ENCODE measurements around the gene SLC7A14.

Gene SLC7A14

GRCh38 chr3:170470063-170471016 is 115.5 kb downstream of the SLC7A14 start:
- H3K4me3 ChIP-seq (ENCODE audit: low read length), result no peak overlapping the region
- no peak for DNase-seq (ENCODE audit: low read depth)
- TF ChIP-seq CTCF (IDR thresholded peaks at IDR 0.05; ENCODE audit: insufficient read depth, low read depth, low read length, missing control alignments), result no peak

DNA sequence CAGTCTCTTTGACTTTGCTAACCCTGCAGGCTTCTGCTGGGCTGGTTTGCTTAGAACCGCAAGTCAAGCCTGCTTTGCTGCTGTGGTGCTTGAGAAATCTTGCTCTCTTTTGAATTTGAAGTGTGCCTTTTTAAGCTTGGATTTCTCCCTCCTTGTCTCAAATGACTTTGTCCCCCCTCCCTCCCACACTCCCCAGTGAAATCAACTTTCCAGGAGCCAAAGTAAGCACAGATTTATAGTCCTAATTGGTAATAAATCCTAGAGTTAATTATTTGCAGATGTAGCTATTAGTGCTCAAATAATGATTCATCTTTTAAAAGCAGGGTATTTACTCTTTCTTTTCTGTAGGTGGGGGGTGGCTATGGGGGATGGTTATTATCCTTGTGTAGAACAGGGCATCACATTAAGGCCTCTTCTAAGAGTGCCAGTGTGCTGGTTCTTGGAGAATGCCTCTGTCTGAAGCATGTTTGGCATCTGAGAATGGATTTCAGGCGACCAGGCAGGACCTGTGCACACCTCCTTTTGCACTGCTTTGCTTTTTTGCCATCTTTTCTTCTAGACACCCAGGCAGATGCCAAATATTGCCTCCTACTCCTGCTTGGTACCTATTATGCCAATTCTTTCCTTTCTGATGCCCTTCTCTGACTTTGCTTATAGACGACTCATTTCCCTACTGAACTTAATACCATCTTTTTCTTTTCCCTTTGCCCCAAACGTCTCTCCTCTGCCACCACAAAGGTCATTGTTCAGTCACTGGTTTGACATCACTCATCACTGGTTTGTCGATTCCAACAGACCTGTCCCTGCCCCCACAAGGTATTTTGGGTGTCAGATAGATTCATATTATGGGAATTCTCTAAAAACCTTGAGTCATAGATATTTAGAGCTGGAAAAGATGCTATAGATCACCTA is 116.5 kb downstream of the SLC7A14 start:
- TF ChIP-seq CTCF (IDR thresholded peaks at IDR 0.05; ENCODE audit: insufficient read depth, low read depth, low read length, missing control alignments), result no peak
- peak; percentile 15 for DNase-seq (ENCODE audit: low read depth)

DNA sequence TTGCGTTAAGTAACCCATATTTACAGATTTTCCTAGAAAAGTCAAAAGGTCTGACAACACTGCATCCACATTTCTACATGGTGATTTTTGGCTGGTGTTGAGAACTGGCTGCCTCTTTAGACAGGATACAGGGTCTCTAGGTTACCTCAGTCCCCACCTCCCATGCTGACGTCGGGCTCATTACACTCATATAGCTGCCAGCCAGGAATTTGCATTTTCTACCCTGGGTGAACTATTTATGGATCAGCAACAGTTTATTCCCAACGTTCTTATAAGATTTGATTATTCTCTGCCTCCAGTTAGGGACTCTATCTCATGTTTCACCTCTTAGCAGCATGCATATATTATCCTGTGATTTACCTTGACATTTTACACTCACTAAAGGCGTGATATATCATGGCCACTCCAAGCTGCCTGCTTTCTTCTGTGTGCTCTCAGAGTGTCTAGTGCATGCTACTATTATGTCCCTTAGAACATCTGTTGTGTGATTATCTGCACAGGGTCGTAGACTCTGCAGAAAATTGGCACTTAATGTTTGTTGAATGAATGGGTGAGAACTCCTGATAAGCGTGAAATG is 118.2 kb downstream of the SLC7A14 start:
- TF ChIP-seq CTCF (IDR thresholded peaks at IDR 0.05; ENCODE audit: insufficient read depth, low read depth, low read length, missing control alignments), result no peak
- no peak for DNase-seq (ENCODE audit: low read depth)
- no peak overlapping the region for H3K4me3 ChIP-seq (ENCODE audit: low read length)

More for the DNA sequence above, 116.5 kb downstream of the SLC7A14 start:
- H3K4me3 ChIP-seq (ENCODE audit: low read length), result no peak overlapping the region

DNA sequence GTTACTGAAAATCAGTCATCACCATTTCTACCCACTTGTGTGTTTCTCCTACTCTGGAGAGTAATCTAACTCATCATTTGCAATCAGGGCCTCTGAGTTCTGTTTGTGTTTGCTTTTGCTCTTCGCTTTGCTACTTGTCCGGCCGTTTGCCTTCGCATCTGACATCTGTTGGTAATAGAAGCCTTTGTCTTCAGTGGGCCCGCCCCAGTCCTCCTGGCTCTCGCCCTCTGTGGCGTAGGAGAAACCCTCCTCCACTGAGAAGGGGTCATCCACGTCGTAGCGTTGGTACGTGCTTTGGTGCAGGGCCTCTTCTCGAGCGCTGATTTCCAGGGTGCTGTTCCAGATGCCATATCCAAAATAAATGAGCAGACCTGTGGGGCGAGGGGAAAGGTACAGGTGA is 118.9 kb downstream of the SLC7A14 start:
- no peak overlapping the region for H3K4me3 ChIP-seq (ENCODE audit: low read length)
- TF ChIP-seq CTCF (IDR thresholded peaks at IDR 0.05; ENCODE audit: insufficient read depth, low read depth, low read length, missing control alignments), result no peak
- no peak for DNase-seq (ENCODE audit: low read depth)

DNA sequence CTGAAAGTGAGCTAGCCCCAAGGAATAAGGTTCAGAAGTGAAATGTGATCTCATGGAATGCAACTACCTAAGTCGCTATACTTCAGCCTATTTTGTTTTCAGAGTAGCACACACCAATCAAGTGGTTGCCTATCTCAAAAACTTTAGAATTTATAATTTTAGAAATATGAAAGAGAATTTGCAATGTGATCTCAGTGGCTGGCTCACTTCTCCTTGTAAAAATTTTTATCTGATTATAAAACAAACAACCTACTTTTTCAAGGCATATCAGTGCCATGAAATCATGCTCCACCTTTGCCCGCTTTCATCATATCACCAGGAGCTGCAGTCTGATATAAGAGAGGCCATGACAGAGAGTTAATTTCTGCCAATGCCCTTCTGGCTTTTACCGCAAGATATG is 119.9 kb downstream of the SLC7A14 start:
- no peak for TF ChIP-seq CTCF (IDR thresholded peaks at IDR 0.05; ENCODE audit: insufficient read depth, low read depth, low read length, missing control alignments)
- no peak overlapping the region for H3K4me3 ChIP-seq (ENCODE audit: low read length)
- DNase-seq (ENCODE audit: low read depth), result no peak

GRCh38 chr3:170463011-170463410 is 122.9 kb downstream of the SLC7A14 start:
- TF ChIP-seq CTCF (IDR thresholded peaks at IDR 0.05; ENCODE audit: insufficient read depth, low read depth, low read length, missing control alignments), result no peak
- peak; percentile 43 for DNase-seq (ENCODE audit: low read depth)
- no peak overlapping the region for H3K4me3 ChIP-seq (ENCODE audit: low read length)
